Naive B cell (primary cell): ENCODE measurements around the gene EPB41L2. TPM values are rescaled to one million over a fixed set of nuclear protein-coding genes. Genes with fewer than 3 reads are reported as not detected.
A peak's percentile ranks its signal among the peaks of the same experiment; 100 is the strongest.

Experiments
- ATAC-seq, 2 donors: fragments of 150-1000 bp; cut with Tn5 transposase; 2 replicates each; pipeline ENCODE4 v1.10.0; 2021; ENCODE audit warnings: low read depth in 2 of 2, mild to moderate bottlenecking in 2 of 2, moderate library complexity in 2 of 2
- DNase-seq: peaks from one replicate; pipeline ENCODE4 v3.0.0; 2022
- H3K27ac Mint-ChIP-seq, 6 donors: one replicate each; pipeline ENCODE4 v1.8.0; 2020 to 2022; ENCODE audit warnings: mild to moderate bottlenecking in 6 of 6, mixed read lengths in 6 of 6, moderate library complexity in 5 of 6, inconsistent platforms in 2 of 6
- H3K27me3 Mint-ChIP-seq, 3 donors: one replicate each; pipeline ENCODE4 v1.8.0; 2021 to 2022; ENCODE audit warnings: mixed read lengths in 3 of 3, mild to moderate bottlenecking in 1 of 3
- H3K36me3 Mint-ChIP-seq, 2 donors: one replicate each; pipeline ENCODE4 v1.8.0; 2020 to 2022; ENCODE audit warnings: mixed read lengths in 2 of 2, inconsistent platforms in 1 of 2, mild to moderate bottlenecking in 1 of 2
- H3K4me1 Mint-ChIP-seq, 3 donors: one replicate each; pipeline ENCODE4 v1.8.0; 2020 to 2022; ENCODE audit warnings: mixed read lengths in 3 of 3, inconsistent platforms in 1 of 3, mild to moderate bottlenecking in 1 of 3, moderate library complexity in 1 of 3
- H3K4me3 Mint-ChIP-seq, 8 donors: one replicate each; pipeline ENCODE4 v1.8.0; 2020 to 2022; ENCODE audit warnings: mild to moderate bottlenecking in 8 of 8, mixed read lengths in 8 of 8, moderate library complexity in 8 of 8, inconsistent platforms in 2 of 8
- H3K9me3 Mint-ChIP-seq, 7 donors: one replicate each; pipeline ENCODE4 v1.8.0; 2020 to 2022; ENCODE audit warnings: mixed read lengths in 7 of 7, mild to moderate bottlenecking in 5 of 7, inconsistent platforms in 2 of 7, moderate library complexity in 1 of 7
- polyA plus RNA-seq, 6 donors: library from polyadenylated mRNA; unstranded; fragments of 300-500 nt; fragmentation: Illumina TruSeq; gene quantifications; one replicate each; pipeline ENCODE4 v1.2.3, GENCODE V29; 2021; ENCODE audit warnings: low read depth in 6 of 6

EPB41L2 gene
- polyA plus RNA-seq, 6 donors from 2014 or later = 10.9 to 51.1 (median 34.0) TPM

GRCh38 chr6:130971504-130971903, 91.5 kb downstream of the EPB41L2 start:
- ATAC-seq (no peak), DNase-seq (no peak)
- H3K4me1 Mint-ChIP-seq = peaks cover 31 to 44% (median 40%) of the 10 kb centered on the region in 3 donors
- no peaks in the 10 kb centered on the region for H3K36me3 Mint-ChIP-seq
- no peak overlapping the region for H3K4me3 Mint-ChIP-seq
- no peak overlapping the region for H3K27ac Mint-ChIP-seq
- H3K9me3 Mint-ChIP-seq = no peaks in the 10 kb centered on the region
- H3K27me3 Mint-ChIP-seq = no peaks in the 10 kb centered on the region

GRCh38 chr6:130970839-130971410, 92.1 kb downstream of the EPB41L2 start:
- Mint-ChIP-seq H3K27me3 (no peaks in the 10 kb centered on the region), H3K27ac (peak overlapping the region in 2 of 6 donors; percentile 51 to 81), H3K4me1 (peaks cover 35 to 45% (median 41%) of the 10 kb centered on the region in 3 donors), H3K4me3 (no peak overlapping the region), H3K9me3 (no peaks in the 10 kb centered on the region), H3K36me3 (no peaks in the 10 kb centered on the region)
- ATAC-seq (no peak), DNase-seq (no peak)

- no peak for ATAC-seq
- Mint-ChIP-seq H3K4me3 (peak overlapping the region in 1 of 8 donors; percentile 24), H3K9me3 (no peaks in the 10 kb centered on the region), H3K36me3 (no peaks in the 10 kb centered on the region), H3K27ac (no peak overlapping the region), H3K4me1 (peaks cover 36 to 54% (median 41%) of the 10 kb centered on the region in 3 donors), H3K27me3 (no peaks in the 10 kb centered on the region)
- DNase-seq = no peak
These were observed 93.1 kb downstream of the EPB41L2 start for GRCh38 chr6:130969791-130970491.

- no peak for DNase-seq
- no peaks in the 10 kb centered on the region for H3K36me3 Mint-ChIP-seq
- H3K27me3 Mint-ChIP-seq = no peaks in the 10 kb centered on the region
- ATAC-seq = no peak
- peaks cover 41 to 59% (median 41%) of the 10 kb centered on the region in 3 donors for H3K4me1 Mint-ChIP-seq
- H3K27ac Mint-ChIP-seq = no peak overlapping the region
- H3K4me3 Mint-ChIP-seq = no peak overlapping the region
- no peaks in the 10 kb centered on the region for H3K9me3 Mint-ChIP-seq
These were observed 93.9 kb downstream of the EPB41L2 start for GRCh38 chr6:130969166-130969565.

- H3K4me3 Mint-ChIP-seq = no peak overlapping the region
- H3K4me1 Mint-ChIP-seq = peaks cover 34 to 63% (median 44%) of the 10 kb centered on the region in 3 donors
- DNase-seq (no peak), ATAC-seq (no peak)
- H3K27ac Mint-ChIP-seq = no peak overlapping the region
- H3K9me3 Mint-ChIP-seq = no peaks in the 10 kb centered on the region
- no peaks in the 10 kb centered on the region for H3K27me3 Mint-ChIP-seq
- H3K36me3 Mint-ChIP-seq = no peaks in the 10 kb centered on the region
These were observed 94.6 kb downstream of the EPB41L2 start for GRCh38 chr6:130968476-130968875.

GRCh38 chr6:130967502-130968445, 95.3 kb downstream of the EPB41L2 start:
- Mint-ChIP-seq H3K27ac (peak overlapping the region in 1 of 6 donors; percentile 27), H3K4me1 (peaks cover 37 to 70% (median 47%) of the 10 kb centered on the region in 3 donors), H3K9me3 (no peaks in the 10 kb centered on the region), H3K27me3 (no peaks in the 10 kb centered on the region), H3K36me3 (no peaks in the 10 kb centered on the region), H3K4me3 (no peak overlapping the region)
- DNase-seq (no peak), ATAC-seq (no peak)

- Mint-ChIP-seq H3K36me3 (no peaks in the 10 kb centered on the region), H3K27ac (no peak overlapping the region), H3K4me1 (peaks cover 50 to 81% (median 59%) of the 10 kb centered on the region in 3 donors), H3K9me3 (no peaks in the 10 kb centered on the region), H3K4me3 (no peak overlapping the region), H3K27me3 (no peaks in the 10 kb centered on the region)
- ATAC-seq (no peak), DNase-seq (no peak)
These were observed 96.6 kb downstream of the EPB41L2 start for GRCh38 chr6:130966344-130966980.

GRCh38 chr6:130965656-130966055, 97.4 kb downstream of the EPB41L2 start:
- Mint-ChIP-seq H3K36me3 (no peaks in the 10 kb centered on the region), H3K4me1 (peaks cover 49 to 83% (median 59%) of the 10 kb centered on the region in 3 donors), H3K9me3 (peaks cover 0 to under 1% (median 0%) of the 10 kb centered on the region in 7 donors), H3K27ac (no peak overlapping the region), H3K27me3 (no peaks in the 10 kb centered on the region), H3K4me3 (no peak overlapping the region)
- DNase-seq = no peak
- no peak for ATAC-seq

- DNase-seq (no peak), ATAC-seq (no peak)
- peaks cover 0 to 2% (median 0%) of the 10 kb centered on the region in 7 donors for H3K9me3 Mint-ChIP-seq
- H3K27ac Mint-ChIP-seq = no peak overlapping the region
- no peaks in the 10 kb centered on the region for H3K27me3 Mint-ChIP-seq
- H3K4me3 Mint-ChIP-seq = peak overlapping the region in 2 of 8 donors; percentile 22 to 36
- no peaks in the 10 kb centered on the region for H3K36me3 Mint-ChIP-seq
- H3K4me1 Mint-ChIP-seq = peaks cover 48 to 79% (median 60%) of the 10 kb centered on the region in 3 donors
These were observed 98.0 kb downstream of the EPB41L2 start for GRCh38 chr6:130964808-130965604.

GRCh38 chr6:130964289-130964688, 98.8 kb downstream of the EPB41L2 start:
- no peaks in the 10 kb centered on the region for H3K36me3 Mint-ChIP-seq
- H3K4me1 Mint-ChIP-seq = peaks cover 44 to 78% (median 59%) of the 10 kb centered on the region in 3 donors
- H3K4me3 Mint-ChIP-seq = peak overlapping the region in 5 of 8 donors; percentile 16 to 85 (median 37)
- DNase-seq (no peak), ATAC-seq (peak; percentile 36 to 57)
- H3K9me3 Mint-ChIP-seq = peaks cover 0 to 2% (median 0%) of the 10 kb centered on the region in 7 donors
- H3K27ac Mint-ChIP-seq = peak overlapping the region in 2 of 6 donors; percentile 39 to 78
- H3K27me3 Mint-ChIP-seq = no peaks in the 10 kb centered on the region

- Mint-ChIP-seq H3K27ac (peak overlapping the region in 5 of 6 donors; percentile 7 to 57 (median 44)), H3K4me1 (peaks cover 51 to 77% (median 57%) of the 10 kb centered on the region in 3 donors), H3K36me3 (no peaks in the 10 kb centered on the region), H3K4me3 (peak overlapping the region in 4 of 8 donors; percentile 12 to 85 (median 34)), H3K9me3 (peaks cover 0 to 2% (median 0%) of the 10 kb centered on the region in 7 donors), H3K27me3 (no peaks in the 10 kb centered on the region)
- ATAC-seq (peak in 1 of 2 donors; percentile 34), DNase-seq (no peak)
These were observed 100.1 kb downstream of the EPB41L2 start for GRCh38 chr6:130962966-130963365.

GRCh38 chr6:130961148-130961547, 101.9 kb downstream of the EPB41L2 start:
- H3K27ac Mint-ChIP-seq = peak overlapping the region in 3 of 6 donors; percentile 24 to 53 (median 37)
- peaks cover 4% of the 10 kb centered on the region in 2 donors for H3K36me3 Mint-ChIP-seq
- H3K9me3 Mint-ChIP-seq = peaks cover 0 to 2% (median 0%) of the 10 kb centered on the region in 7 donors
- H3K4me1 Mint-ChIP-seq = peaks cover 41 to 60% (median 43%) of the 10 kb centered on the region in 3 donors
- no peaks in the 10 kb centered on the region for H3K27me3 Mint-ChIP-seq
- DNase-seq (no peak), ATAC-seq (peak; percentile 52 to 63)
- peak overlapping the region in 1 of 8 donors; percentile 17 for H3K4me3 Mint-ChIP-seq
